ENCODE results near the gene LYSET. TPM values are rescaled to one million over a fixed set of nuclear protein-coding genes. Genes with fewer than 3 reads are reported as not detected.
"Not testable (repeated sequence)": the region's sequence is repeated elsewhere in the genome, so short reads cannot be mapped to it uniquely, and the experiment has no call there.

The LYSET gene
- total RNA-seq, 2 experiments from 2014 or later: 12.0 to 19.7 TPM

- Histone ChIP-seq H2AFZ (ENCODE audit: low read length) (no peak overlapping the region), H3K4me2 (ENCODE audit: low read length) (no peak overlapping the region), H3K27ac (ENCODE audit: low read depth, low read length, poor library complexity, severe bottlenecking) (no peak overlapping the region), H3K4me3 (ENCODE audit: low read depth, low read length, poor library complexity, severe bottlenecking) (no peak overlapping the region), H3K36me3 (ENCODE audit: insufficient read depth, low read length) (no peaks in the 10 kb centered on the region), H3K9me3 (ENCODE audit: low read length) (no peaks in the 10 kb centered on the region), H3K4me1 (ENCODE audit: insufficient read depth, low read length, poor library complexity, severe bottlenecking) (no peaks in the 10 kb centered on the region), H3K79me2 (ENCODE audit: insufficient read depth, low read depth, low read length) (no peaks in the 10 kb centered on the region), H4K20me1 (ENCODE audit: insufficient read depth, low read length) (no peaks in the 10 kb centered on the region), H3K9me2 (ENCODE audit: insufficient read depth, low read length) (no peaks in the 10 kb centered on the region)
- intact Hi-C loops (cut with micrococcal nuclease; ENCODE audit: unreplicated experiment): no loop called here
- ChIA-PET POLR2A (no interaction called here), CTCF (ENCODE audit: unreplicated experiment) (no interaction called here)
- TF ChIP-seq EZH2phosphoT487 (IDR thresholded peaks at IDR 0.05; ENCODE audit: borderline replicate concordance, low read depth, low read length): no peak
- no peak for TF ChIP-seq CTCF (conservative IDR thresholded peaks at IDR 0.05; ENCODE audit: low read length)
- no peak for DNase-seq (ENCODE audit: low spot score)
- BruUV-seq (replicated peaks): no TSS peak
Observed at GRCh38 chr14:93156693-93157369, 28.3 kb upstream of the LYSET start.

DNA sequence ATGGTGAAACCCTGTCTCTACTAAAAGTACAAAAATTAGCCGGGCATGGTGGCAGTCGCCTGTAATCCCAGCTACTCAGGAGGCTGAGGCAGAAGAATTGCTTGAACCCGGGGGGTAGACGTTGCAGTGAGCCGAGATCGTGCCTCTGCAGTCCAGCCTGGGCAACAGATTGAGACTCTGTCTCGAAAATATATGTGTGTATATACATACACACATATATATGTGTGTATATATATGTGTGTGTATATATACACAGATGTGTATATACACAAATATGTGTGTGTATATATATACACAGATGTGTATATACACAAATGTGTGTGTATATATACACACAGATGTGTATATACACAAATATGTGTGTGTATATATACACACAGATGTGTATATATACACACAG is 26.8 kb upstream of the LYSET start:
- intact Hi-C loops (cut with micrococcal nuclease; ENCODE audit: unreplicated experiment); H3K4me3 ChIP-seq (ENCODE audit: low read depth, low read length, poor library complexity, severe bottlenecking); BruUV-seq (replicated peaks); H3K9me3 ChIP-seq (ENCODE audit: low read length); H3K4me2 ChIP-seq (ENCODE audit: low read length); POLR2A ChIA-PET; H3K4me1 ChIP-seq (ENCODE audit: insufficient read depth, low read length, poor library complexity, severe bottlenecking); H3K9me2 ChIP-seq (ENCODE audit: insufficient read depth, low read length); H3K36me3 ChIP-seq (ENCODE audit: insufficient read depth, low read length); H2AFZ ChIP-seq (ENCODE audit: low read length); H3K79me2 ChIP-seq (ENCODE audit: insufficient read depth, low read depth, low read length); DNase-seq (ENCODE audit: low spot score); CTCF ChIA-PET (ENCODE audit: unreplicated experiment); H4K20me1 ChIP-seq (ENCODE audit: insufficient read depth, low read length); H3K27ac ChIP-seq (ENCODE audit: low read depth, low read length, poor library complexity, severe bottlenecking): not testable (repeated sequence)

- H3K4me1 ChIP-seq (ENCODE audit: insufficient read depth, low read length, poor library complexity, severe bottlenecking); H3K36me3 ChIP-seq (ENCODE audit: insufficient read depth, low read length); intact Hi-C loops (cut with micrococcal nuclease; ENCODE audit: unreplicated experiment); H3K4me3 ChIP-seq (ENCODE audit: low read depth, low read length, poor library complexity, severe bottlenecking); H4K20me1 ChIP-seq (ENCODE audit: insufficient read depth, low read length); H3K9me3 ChIP-seq (ENCODE audit: low read length); DNase-seq (ENCODE audit: low spot score); H2AFZ ChIP-seq (ENCODE audit: low read length); BruUV-seq (replicated peaks); H3K79me2 ChIP-seq (ENCODE audit: insufficient read depth, low read depth, low read length); H3K27ac ChIP-seq (ENCODE audit: low read depth, low read length, poor library complexity, severe bottlenecking); H3K9me2 ChIP-seq (ENCODE audit: insufficient read depth, low read length); CTCF ChIA-PET (ENCODE audit: unreplicated experiment); H3K4me2 ChIP-seq (ENCODE audit: low read length): not testable (repeated sequence)
- POLR2A ChIA-PET: interaction anchor here (0.6 kb wide), 2 partner anchors 45 to 79 kb away, joined by 3 to 5 read pairs; no protein-coding TSS in a partner anchor
Observed at GRCh38 chr14:93159625-93160352, 25.3 kb upstream of the LYSET start.

All from OCI-LY7 (cell line).